ENCODE measurements around the gene GOLGB1.

DNA sequence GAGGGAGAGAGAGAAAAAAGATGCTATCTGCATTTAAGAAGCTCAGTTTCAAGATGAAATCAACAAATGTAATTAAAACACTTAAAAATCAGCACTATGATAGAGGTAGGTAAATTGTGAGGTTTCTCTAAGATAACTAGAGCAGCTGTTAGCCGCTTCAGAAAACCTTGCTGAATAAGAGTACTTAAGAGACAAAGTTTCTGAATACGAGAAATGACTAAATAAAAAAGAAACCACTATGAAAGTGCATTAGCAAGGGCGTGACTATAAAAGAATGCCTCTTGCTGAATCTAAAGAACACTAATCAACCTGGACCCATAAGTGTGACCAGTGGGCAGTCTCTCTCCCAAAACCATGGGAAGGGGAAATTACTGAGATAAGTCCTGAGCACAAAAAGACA lies 43.5 kb upstream of the GOLGB1 start:
- no peak for TF ChIP-seq POLR2AphosphoS5 (IDR thresholded peaks at IDR 0.05)
- TF ChIP-seq, protein P1, sequence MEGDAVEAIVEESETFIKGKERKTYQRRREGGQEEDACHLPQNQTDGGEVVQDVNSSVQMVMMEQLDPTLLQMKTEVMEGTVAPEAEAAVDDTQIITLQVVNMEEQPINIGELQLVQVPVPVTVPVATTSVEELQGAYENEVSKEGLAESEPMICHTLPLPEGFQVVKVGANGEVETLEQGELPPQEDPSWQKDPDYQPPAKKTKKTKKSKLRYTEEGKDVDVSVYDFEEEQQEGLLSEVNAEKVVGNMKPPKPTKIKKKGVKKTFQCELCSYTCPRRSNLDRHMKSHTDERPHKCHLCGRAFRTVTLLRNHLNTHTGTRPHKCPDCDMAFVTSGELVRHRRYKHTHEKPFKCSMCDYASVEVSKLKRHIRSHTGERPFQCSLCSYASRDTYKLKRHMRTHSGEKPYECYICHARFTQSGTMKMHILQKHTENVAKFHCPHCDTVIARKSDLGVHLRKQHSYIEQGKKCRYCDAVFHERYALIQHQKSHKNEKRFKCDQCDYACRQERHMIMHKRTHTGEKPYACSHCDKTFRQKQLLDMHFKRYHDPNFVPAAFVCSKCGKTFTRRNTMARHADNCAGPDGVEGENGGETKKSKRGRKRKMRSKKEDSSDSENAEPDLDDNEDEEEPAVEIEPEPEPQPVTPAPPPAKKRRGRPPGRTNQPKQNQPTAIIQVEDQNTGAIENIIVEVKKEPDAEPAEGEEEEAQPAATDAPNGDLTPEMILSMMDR (IDR thresholded peaks at IDR 0.05 in 8 of 11, conservative IDR thresholded peaks at IDR 0.05 in 3 of 11): no peak
- TF ChIP-seq POLR2A (IDR thresholded peaks at IDR 0.05): no peak
